ENCODE data around the gene SGK2. TPM values are rescaled to one million over a fixed set of nuclear protein-coding genes. Genes with fewer than 3 reads are reported as not detected.
"Not testable (repeated sequence)": the region's sequence is repeated elsewhere in the genome, so short reads cannot be mapped to it uniquely, and the experiment has no call there.

SGK2 gene
- total RNA-seq, 4 donors from 2014 or later, result 0.87 to 3.6 (median 1.3) TPM

DNA sequence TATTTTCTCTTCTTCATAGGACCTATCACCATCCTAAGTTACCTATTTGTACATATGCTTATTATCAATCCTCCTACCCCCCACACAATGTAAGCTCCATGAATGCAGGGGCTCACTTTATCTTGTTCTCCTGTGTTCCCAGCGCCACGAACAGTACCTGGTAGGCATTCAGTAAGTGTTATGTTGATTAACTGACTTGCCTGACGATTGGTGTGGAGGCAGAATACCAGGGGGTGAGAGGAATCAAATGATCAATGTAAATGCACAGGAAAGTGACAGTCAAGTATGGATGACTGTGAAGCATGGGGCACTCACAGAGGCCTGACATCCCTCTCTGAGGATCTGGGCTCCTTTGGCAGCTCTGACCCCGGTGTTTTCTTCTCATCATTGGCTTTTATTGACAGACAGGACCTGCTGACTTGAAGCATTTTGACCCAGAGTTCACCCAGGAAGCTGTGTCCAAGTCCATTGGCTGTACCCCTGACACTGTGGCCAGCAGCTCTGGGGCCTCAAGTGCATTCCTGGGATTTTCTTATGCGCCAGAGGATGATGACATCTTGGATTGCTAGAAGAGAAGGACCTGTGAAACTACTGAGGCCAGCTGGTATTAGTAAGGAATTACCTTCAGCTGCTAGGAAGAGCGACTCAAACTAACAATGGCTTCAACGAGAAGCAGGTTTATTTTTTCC is 25.8 kb downstream of the SGK2 start:
- Histone ChIP-seq H3K4me1 (peaks cover 0 to under 1% (median 0%) of the 10 kb centered on the region in 4 donors), H3K27ac (no peak overlapping the region), H3K36me3 (no peaks in the 10 kb centered on the region), H3K9me3 (no peaks in the 10 kb centered on the region), H3K4me3 (no peak overlapping the region), H3K27me3 (no peaks in the 10 kb centered on the region)
- WGBS, 2 donors, result 72 to 79% methylated on average over 7 of the region's 7 CpGs
- DNase-seq (ENCODE audit: low spot score in 2 of 2), result no peak
- TF ChIP-seq, protein P1, sequence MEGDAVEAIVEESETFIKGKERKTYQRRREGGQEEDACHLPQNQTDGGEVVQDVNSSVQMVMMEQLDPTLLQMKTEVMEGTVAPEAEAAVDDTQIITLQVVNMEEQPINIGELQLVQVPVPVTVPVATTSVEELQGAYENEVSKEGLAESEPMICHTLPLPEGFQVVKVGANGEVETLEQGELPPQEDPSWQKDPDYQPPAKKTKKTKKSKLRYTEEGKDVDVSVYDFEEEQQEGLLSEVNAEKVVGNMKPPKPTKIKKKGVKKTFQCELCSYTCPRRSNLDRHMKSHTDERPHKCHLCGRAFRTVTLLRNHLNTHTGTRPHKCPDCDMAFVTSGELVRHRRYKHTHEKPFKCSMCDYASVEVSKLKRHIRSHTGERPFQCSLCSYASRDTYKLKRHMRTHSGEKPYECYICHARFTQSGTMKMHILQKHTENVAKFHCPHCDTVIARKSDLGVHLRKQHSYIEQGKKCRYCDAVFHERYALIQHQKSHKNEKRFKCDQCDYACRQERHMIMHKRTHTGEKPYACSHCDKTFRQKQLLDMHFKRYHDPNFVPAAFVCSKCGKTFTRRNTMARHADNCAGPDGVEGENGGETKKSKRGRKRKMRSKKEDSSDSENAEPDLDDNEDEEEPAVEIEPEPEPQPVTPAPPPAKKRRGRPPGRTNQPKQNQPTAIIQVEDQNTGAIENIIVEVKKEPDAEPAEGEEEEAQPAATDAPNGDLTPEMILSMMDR (IDR thresholded peaks at IDR 0.05), result no peak
- TF ChIP-seq POLR2A (IDR thresholded peaks at IDR 0.05) (no peak), EP300 (IDR thresholded peaks at IDR 0.05) (no peak)

- WGBS, 2 donors, result 80 to 86% methylated on average over 8 of the region's 8 CpGs
- DNase-seq (ENCODE audit: low spot score in 2 of 2), result no peak
- no peaks in the 10 kb centered on the region for H3K36me3 ChIP-seq
- TF ChIP-seq EP300 (IDR thresholded peaks at IDR 0.05) (no peak), POLR2A (IDR thresholded peaks at IDR 0.05) (no peak)
- TF ChIP-seq, protein P1 (IDR thresholded peaks at IDR 0.05), result no peak
- no peaks in the 10 kb centered on the region for H3K9me3 ChIP-seq
- H3K4me3 ChIP-seq, result no peak overlapping the region
- no peak overlapping the region for H3K27ac ChIP-seq
- no peaks in the 10 kb centered on the region for H3K27me3 ChIP-seq
- peaks cover 0 to 12% (median 4%) of the 10 kb centered on the region in 4 donors for H3K4me1 ChIP-seq
Observed at GRCh38 chr20:43586641-43587040, 27.8 kb downstream of the SGK2 start.

GRCh38 chr20:43588526-43588925 is 29.7 kb downstream of the SGK2 start:
- not testable (repeated sequence) for H3K9me3 ChIP-seq; H3K36me3 ChIP-seq; H3K4me3 ChIP-seq; H3K27ac ChIP-seq; H3K27me3 ChIP-seq; DNase-seq (ENCODE audit: low spot score in 2 of 2)
- WGBS, 2 donors, result 94 to 98% methylated on average over 10 of the region's 10 CpGs
- H3K4me1 ChIP-seq, result peaks cover 0 to 24% (median 8%) of the 10 kb centered on the region in 4 donors

- DNase-seq (ENCODE audit: low spot score in 2 of 2), result peak in 1 of 2 donors; percentile 9
- peak overlapping the region; percentile 61 to 83 (median 70) for H3K4me3 ChIP-seq
- WGBS, 2 donors, result 27 to 33% methylated on average over 8 to 9 of the region's 9 CpGs
Observed at GRCh38 chr20:43590036-43590391, 31.2 kb downstream of the SGK2 start.

GRCh38 chr20:43590392-43591303 is 31.8 kb downstream of the SGK2 start, which contains the start of gene IFT52:
TSS of gene IFT52 (plus strand) at chr20:43590937. CDS start at chr20:43594699, 3,762 bp downstream.
- peak within 1 kb of the TSS; percentile 68 to 92 (median 78) for H3K27ac ChIP-seq
- WGBS, 2 donors, result 0 to 1% methylated on average over 57 to 68 of the region's 68 CpGs
- H3K4me3 ChIP-seq, result peak within 1 kb of the TSS; percentile 61 to 83 (median 70)
- H3K36me3 ChIP-seq, result peaks cover 0 to 23% (median 0%) of the 10 kb centered on the region in 3 donors
- H3K27me3 ChIP-seq, result no peaks in the 10 kb centered on the region
- TF ChIP-seq EP300 (IDR thresholded peaks at IDR 0.05), result peak; percentile 85 to 92
- TF ChIP-seq, protein P1 (IDR thresholded peaks at IDR 0.05), result peak in 2 of 5 experiments; percentile 23 to 43
- peak in 1 of 2 donors; percentile 32 for TF ChIP-seq POLR2A (IDR thresholded peaks at IDR 0.05)
- H3K9me3 ChIP-seq, result no peaks in the 10 kb centered on the region
- peak; percentile 88 to 92 for DNase-seq (ENCODE audit: low spot score in 2 of 2)
- H3K4me1 ChIP-seq, result peaks cover 0 to 24% (median 8%) of the 10 kb centered on the region in 4 donors

More at GRCh38 chr20:43590036-43590391, 31.2 kb downstream of the SGK2 start:
- TF ChIP-seq, protein P1 (IDR thresholded peaks at IDR 0.05), result no peak
- no peak for TF ChIP-seq EP300 (IDR thresholded peaks at IDR 0.05)
- TF ChIP-seq POLR2A (IDR thresholded peaks at IDR 0.05), result no peak
- Histone ChIP-seq H3K36me3 (peaks cover 0 to 17% (median 0%) of the 10 kb centered on the region in 3 donors), H3K27me3 (no peaks in the 10 kb centered on the region), H3K27ac (peak overlapping the region; percentile 68 to 92 (median 78)), H3K4me1 (peaks cover 0 to 24% (median 8%) of the 10 kb centered on the region in 4 donors), H3K9me3 (no peaks in the 10 kb centered on the region)

DNA sequence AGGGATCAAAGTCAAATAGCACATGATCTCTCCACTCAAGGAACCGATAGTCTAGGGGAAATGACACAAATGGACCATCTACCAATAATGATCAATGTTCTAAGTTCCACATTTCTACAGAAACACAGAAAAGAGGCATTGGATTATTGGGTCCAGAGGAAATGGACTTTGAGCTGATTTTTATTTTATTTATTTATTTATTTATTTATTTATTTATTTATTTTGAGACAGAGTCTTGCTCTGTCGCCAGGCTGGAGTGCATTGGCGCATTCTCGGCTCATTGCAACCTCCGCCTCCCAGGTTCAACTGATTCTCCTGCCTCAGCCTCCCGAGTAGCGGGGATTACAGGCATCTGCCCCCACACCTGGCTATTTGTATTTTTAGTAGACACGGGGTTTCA is 43.1 kb downstream of the SGK2 start:
- H3K4me3 ChIP-seq; H3K27me3 ChIP-seq; H3K27ac ChIP-seq; DNase-seq (ENCODE audit: low spot score in 2 of 2); H3K9me3 ChIP-seq; H3K4me1 ChIP-seq: not testable (repeated sequence)
- peaks cover 0 to 70% (median 12%) of the 10 kb centered on the region in 3 donors for H3K36me3 ChIP-seq
- WGBS, 2 donors, result 85 to 90% methylated on average over 8 of the region's 8 CpGs
